Neural cell (in vitro differentiated cells): ENCODE data around the gene ABHD17B. TPM values are rescaled to one million over a fixed set of nuclear protein-coding genes. Genes with fewer than 3 reads are reported as not detected.

Source experiments
- H2AFZ ChIP-seq: fragments of 200-600, 300-800 bp; sonication (generic), shearing (Covaris generic); 2 replicates; pipeline ENCODE4 v1.6.0; 2014; ENCODE audit warnings: low read depth, mild to moderate bottlenecking, antibody characterized with exemption, low read length, moderate library complexity
- H3F3A ChIP-seq: fragments of 200-600 bp; shearing (Covaris generic); 2 replicates; pipeline ENCODE4 v1.6.1; 2016; ENCODE audit warnings: mild to moderate bottlenecking, moderate library complexity, mixed read lengths, antibody characterized with exemption, low read length; ENCODE audit not compliant: insufficient read depth, poor library complexity, severe bottlenecking
- H3K27ac ChIP-seq: fragments of 200-600, 300-800 bp; sonication (generic), shearing (Covaris generic); 2 replicates; pipeline ENCODE4 v1.5.1; 2014; ENCODE audit warnings: mild to moderate bottlenecking, low read length, moderate library complexity
- H3K27me3 ChIP-seq: fragments of 300-800, 200-600 bp; sonication (generic), shearing (Covaris generic); 2 replicates; pipeline ENCODE4 v1.6.0; 2014; ENCODE audit warnings: mild to moderate bottlenecking, low read depth, low read length, moderate library complexity; ENCODE audit not compliant: insufficient read depth
- H3K36me3 ChIP-seq: fragments of 300-800, 200-600 bp; sonication (generic), shearing (Covaris generic); 2 replicates; pipeline ENCODE4 v1.5.1; 2014; ENCODE audit warnings: mild to moderate bottlenecking, antibody characterized with exemption, low read length, moderate library complexity; ENCODE audit not compliant: insufficient read depth
- H3K4me2 ChIP-seq: fragments of 300-800, 200-600 bp; sonication (generic), shearing (Covaris generic); 2 replicates; pipeline ENCODE4 v1.6.0; 2014; ENCODE audit warnings: mild to moderate bottlenecking, low read length
- H3K4me3 ChIP-seq: fragments of 300-800, 200-600 bp; sonication (generic), shearing (Covaris generic); 2 replicates; pipeline ENCODE4 v1.5.1; 2014; ENCODE audit warnings: mild to moderate bottlenecking, low read length, moderate library complexity
- H3K79me2 ChIP-seq: fragments of 200-600 bp; shearing (Covaris generic); replicated peaks from 2 replicates; pipeline ENCODE4 v1.6.0; 2014; ENCODE audit warnings: mild to moderate bottlenecking, low read length, moderate library complexity; ENCODE audit not compliant: insufficient read depth
- H3K9ac ChIP-seq: fragments of 300-800, 200-600 bp; sonication (generic), shearing (Covaris generic); 2 replicates; pipeline ENCODE4 v1.6.1; 2016; ENCODE audit warnings: mild to moderate bottlenecking, low read length, mixed read lengths
- H3K9me2 ChIP-seq: fragments of 200-600 bp; shearing (Covaris generic); 2 replicates; pipeline ENCODE4 v1.6.1; 2016; ENCODE audit warnings: mild to moderate bottlenecking, low read length, mixed read lengths; ENCODE audit not compliant: insufficient read depth
- H3K9me3 ChIP-seq: fragments of 200-600, 300-800 bp; sonication (generic), shearing (Covaris generic); 2 replicates; pipeline ENCODE4 v1.6.1; 2016; ENCODE audit warnings: mild to moderate bottlenecking, mixed run types, low read length, moderate library complexity, mixed read lengths
- H4K20me1 ChIP-seq: fragments of 200-600 bp; shearing (Covaris generic); 2 replicates; pipeline ENCODE4 v1.6.1; 2016; ENCODE audit warnings: mild to moderate bottlenecking, mixed run types; ENCODE audit not compliant: insufficient read depth
- EP300 ChIP-seq: fragments of 450-650 bp; conservative IDR thresholded peaks from 2 replicates; pipeline ENCODE4 v1.6.1; 2014; ENCODE audit warnings: antibody characterized with exemption, mild to moderate bottlenecking, moderate library complexity; ENCODE audit not compliant: poor library complexity, severe bottlenecking
- EZH2 ChIP-seq: fragments of 200-600, 300-800 bp; shearing (Covaris generic), sonication (generic); IDR thresholded peaks from 2 replicates; pipeline ENCODE4 v1.6.1; 2014; ENCODE audit warnings: antibody characterized with exemption, low read length, borderline replicate concordance, mild to moderate bottlenecking; ENCODE audit not compliant: insufficient read depth, poor library complexity, severe bottlenecking
- MXI1 ChIP-seq: fragments of 450-650 bp; conservative IDR thresholded peaks from 2 replicates; pipeline ENCODE4 v1.6.1; 2014; ENCODE audit warnings: antibody characterized with exemption, mild to moderate bottlenecking; ENCODE audit not compliant: poor library complexity, severe bottlenecking
- POLR2AphosphoS5 ChIP-seq: IDR thresholded peaks from 2 replicates; pipeline ENCODE4 v1.6.1; 2012
- RAD21 ChIP-seq: fragments of 450-650 bp; conservative IDR thresholded peaks from 2 replicates; pipeline ENCODE4 v1.6.1; 2014; ENCODE audit warnings: antibody characterized with exemption, mild to moderate bottlenecking, moderate library complexity
- REST ChIP-seq: IDR thresholded peaks from 2 replicates; pipeline ENCODE4 v1.6.1; 2012; ENCODE audit warnings: borderline replicate concordance
- SMC3 ChIP-seq: fragments of 450-650 bp; conservative IDR thresholded peaks from 2 replicates; pipeline ENCODE4 v1.6.1; 2014; ENCODE audit warnings: antibody characterized with exemption, mild to moderate bottlenecking, moderate library complexity; ENCODE audit not compliant: poor library complexity
- TAF1 ChIP-seq: IDR thresholded peaks from 2 replicates; pipeline ENCODE4 v1.6.1; 2012; ENCODE audit warnings: low read depth
- polyA plus RNA-seq: library from polyadenylated mRNA; depleted of rRNA; stranded (reverse); fragments of >200 nt; gene quantifications from 2 replicates; pipeline ENCODE4 v1.2.3, GENCODE V29; 2014
- TF ChIP-seq, protein P1 (sequence below): fragments of 450-650 bp; IDR thresholded peaks from 2 replicates; pipeline ENCODE4 v1.5.1; 2014; ENCODE audit warnings: antibody characterized with exemption, mild to moderate bottlenecking, moderate library complexity; ENCODE audit not compliant: poor library complexity, severe bottlenecking

Gene ABHD17B
- polyA plus RNA-seq, 1 donor from 2014 or later: 53.0 TPM

DNA sequence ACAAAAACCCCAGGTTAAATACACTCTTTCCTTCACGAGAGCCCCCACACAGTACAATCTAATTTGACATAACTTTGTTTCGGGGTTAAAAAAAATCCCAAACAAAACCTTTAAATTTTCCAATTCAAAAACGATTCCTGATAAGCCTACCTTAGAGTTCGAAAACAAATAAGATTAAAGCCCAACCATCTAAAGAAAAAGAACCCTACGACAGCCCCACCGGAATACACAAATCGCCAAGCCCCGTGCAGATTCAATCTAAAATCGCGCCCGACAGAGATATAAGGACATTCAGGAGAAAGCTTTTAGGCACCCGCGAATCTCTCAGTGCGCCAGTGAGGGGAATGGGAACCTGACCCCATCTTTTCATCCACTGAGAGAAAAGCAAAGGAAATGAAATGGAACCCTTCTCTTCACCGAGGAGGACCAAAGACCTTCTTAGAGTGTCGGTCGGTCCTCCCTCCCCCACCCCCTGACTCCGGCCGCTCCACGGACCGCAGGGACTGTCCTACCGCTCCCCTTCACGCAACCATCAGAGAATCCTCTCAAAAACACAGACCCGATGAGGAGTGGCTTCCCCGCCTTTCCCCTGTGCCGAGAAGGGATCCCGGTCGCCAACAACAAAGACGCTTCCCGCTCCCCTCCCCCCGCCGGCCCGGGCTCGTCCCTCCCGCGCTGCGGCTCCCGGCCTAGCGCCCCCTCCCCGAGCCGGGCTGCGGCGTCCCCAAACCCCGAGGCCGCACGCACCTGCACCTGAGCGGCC lies 925 bp downstream of the ABHD17B start:
- no peaks in the 10 kb centered on the region for H3K9me3 ChIP-seq
- peak overlapping the region; percentile 18 for H2AFZ ChIP-seq
- peak overlapping the region; percentile 88 for H3K27ac ChIP-seq
- no peaks in the 10 kb centered on the region for H3K27me3 ChIP-seq
- H3K4me2 ChIP-seq: peak overlapping the region; percentile 79
- H3K4me3 ChIP-seq: peak overlapping the region; percentile 69
- peak overlapping the region; percentile 94 for H3K9ac ChIP-seq
- H4K20me1 ChIP-seq: peaks cover 3% of the 10 kb centered on the region
- H3K36me3 ChIP-seq: no peaks in the 10 kb centered on the region
- H3K9me2 ChIP-seq: no peaks in the 10 kb centered on the region
- H3F3A ChIP-seq: no peaks in the 10 kb centered on the region
- peaks cover 71% of the 10 kb centered on the region for H3K79me2 ChIP-seq
- TF ChIP-seq EZH2 (no peak), MXI1 (no peak), POLR2AphosphoS5 (peak; percentile 14)
- TF ChIP-seq, protein P1, sequence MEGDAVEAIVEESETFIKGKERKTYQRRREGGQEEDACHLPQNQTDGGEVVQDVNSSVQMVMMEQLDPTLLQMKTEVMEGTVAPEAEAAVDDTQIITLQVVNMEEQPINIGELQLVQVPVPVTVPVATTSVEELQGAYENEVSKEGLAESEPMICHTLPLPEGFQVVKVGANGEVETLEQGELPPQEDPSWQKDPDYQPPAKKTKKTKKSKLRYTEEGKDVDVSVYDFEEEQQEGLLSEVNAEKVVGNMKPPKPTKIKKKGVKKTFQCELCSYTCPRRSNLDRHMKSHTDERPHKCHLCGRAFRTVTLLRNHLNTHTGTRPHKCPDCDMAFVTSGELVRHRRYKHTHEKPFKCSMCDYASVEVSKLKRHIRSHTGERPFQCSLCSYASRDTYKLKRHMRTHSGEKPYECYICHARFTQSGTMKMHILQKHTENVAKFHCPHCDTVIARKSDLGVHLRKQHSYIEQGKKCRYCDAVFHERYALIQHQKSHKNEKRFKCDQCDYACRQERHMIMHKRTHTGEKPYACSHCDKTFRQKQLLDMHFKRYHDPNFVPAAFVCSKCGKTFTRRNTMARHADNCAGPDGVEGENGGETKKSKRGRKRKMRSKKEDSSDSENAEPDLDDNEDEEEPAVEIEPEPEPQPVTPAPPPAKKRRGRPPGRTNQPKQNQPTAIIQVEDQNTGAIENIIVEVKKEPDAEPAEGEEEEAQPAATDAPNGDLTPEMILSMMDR: no peak

GRCh38 chr9:71908825-71909224 lies 2.2 kb downstream of the ABHD17B start:
- no peak overlapping the region for H3K27ac ChIP-seq
- no peaks in the 10 kb centered on the region for H3K9me3 ChIP-seq
- H3K9ac ChIP-seq: peak overlapping the region; percentile 94
- H3K9me2 ChIP-seq: no peaks in the 10 kb centered on the region
- H3K36me3 ChIP-seq: no peaks in the 10 kb centered on the region
- no peak for TF ChIP-seq RAD21
- TF ChIP-seq REST: no peak
- no peak for TF ChIP-seq SMC3
- TF ChIP-seq POLR2AphosphoS5: no peak
- no peak for TF ChIP-seq TAF1
- TF ChIP-seq, protein P1: no peak
- TF ChIP-seq EZH2: no peak
- TF ChIP-seq MXI1: no peak
- no peak for TF ChIP-seq EP300
- peak overlapping the region; percentile 69 for H3K4me3 ChIP-seq
- H3F3A ChIP-seq: no peaks in the 10 kb centered on the region
- no peaks in the 10 kb centered on the region for H3K27me3 ChIP-seq
- H3K79me2 ChIP-seq: peaks cover 72% of the 10 kb centered on the region
- peaks cover 3% of the 10 kb centered on the region for H4K20me1 ChIP-seq
- H2AFZ ChIP-seq: no peak overlapping the region
- H3K4me2 ChIP-seq: peak overlapping the region; percentile 79
